Measurements from ENCODE around the gene POMT2.

POMT2 gene

DNA sequence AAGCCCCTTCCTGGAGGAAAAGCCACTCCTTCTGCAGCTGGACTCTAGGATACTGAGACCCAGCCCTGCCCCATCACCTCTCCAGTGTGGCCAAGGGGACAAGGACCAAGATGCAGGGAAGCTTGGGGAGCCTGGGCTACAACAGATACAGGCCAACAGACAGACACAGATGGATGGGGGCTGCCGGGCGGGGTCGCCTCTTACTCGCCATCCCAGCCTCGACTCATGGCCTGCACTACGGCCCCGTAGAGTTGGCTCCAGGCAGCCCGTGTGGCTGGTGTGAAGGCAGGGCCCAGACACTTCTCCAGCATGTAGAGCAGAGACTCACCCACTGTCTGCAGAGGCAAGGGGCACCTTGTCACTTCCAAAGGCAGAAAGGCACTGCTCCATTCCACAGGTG is 54.3 kb downstream of the POMT2 start:
- TF ChIP-seq SNAI2 (CRISPR knock-in tag; IDR thresholded peaks at IDR 0.05) (no peak), ZFP3 (CRISPR knock-in tag; IDR thresholded peaks at IDR 0.05) (no peak), TOX (CRISPR knock-in tag; IDR thresholded peaks at IDR 0.05; ENCODE audit: borderline replicate concordance) (no peak), ZNF8 (CRISPR knock-in tag; IDR thresholded peaks at IDR 0.05) (no peak), ZFP30 (CRISPR knock-in tag; IDR thresholded peaks at IDR 0.05) (no peak), ZNF70 (CRISPR knock-in tag; IDR thresholded peaks at IDR 0.05) (no peak), RARB (CRISPR knock-in tag; IDR thresholded peaks at IDR 0.05) (no peak), BACH2 (CRISPR knock-in tag; IDR thresholded peaks at IDR 0.05; ENCODE audit: borderline replicate concordance) (no peak), ARNTL (CRISPR knock-in tag; IDR thresholded peaks at IDR 0.05; ENCODE audit: borderline replicate concordance, low read depth) (no peak), ZNF565 (CRISPR knock-in tag; conservative IDR thresholded peaks at IDR 0.05; ENCODE audit: low read depth) (no peak), GLIS3 (CRISPR knock-in tag; IDR thresholded peaks at IDR 0.05) (no peak), CSDC2 (CRISPR knock-in tag; IDR thresholded peaks at IDR 0.05) (no peak), ZC3H10 (CRISPR knock-in tag; IDR thresholded peaks at IDR 0.05) (no peak), ISL1 (CRISPR knock-in tag; IDR thresholded peaks at IDR 0.05) (no peak), ESRRG (CRISPR knock-in tag; IDR thresholded peaks at IDR 0.05) (no peak)
- TF ChIP-seq, protein P1, sequence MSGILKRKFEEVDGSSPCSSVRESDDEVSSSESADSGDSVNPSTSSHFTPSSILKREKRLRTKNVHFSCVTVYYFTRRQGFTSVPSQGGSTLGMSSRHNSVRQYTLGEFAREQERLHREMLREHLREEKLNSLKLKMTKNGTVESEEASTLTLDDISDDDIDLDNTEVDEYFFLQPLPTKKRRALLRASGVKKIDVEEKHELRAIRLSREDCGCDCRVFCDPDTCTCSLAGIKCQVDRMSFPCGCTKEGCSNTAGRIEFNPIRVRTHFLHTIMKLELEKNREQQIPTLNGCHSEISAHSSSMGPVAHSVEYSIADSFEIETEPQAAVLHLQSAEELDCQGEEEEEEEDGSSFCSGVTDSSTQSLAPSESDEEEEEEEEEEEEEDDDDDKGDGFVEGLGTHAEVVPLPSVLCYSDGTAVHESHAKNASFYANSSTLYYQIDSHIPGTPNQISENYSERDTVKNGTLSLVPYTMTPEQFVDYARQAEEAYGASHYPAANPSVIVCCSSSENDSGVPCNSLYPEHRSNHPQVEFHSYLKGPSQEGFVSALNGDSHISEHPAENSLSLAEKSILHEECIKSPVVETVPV (CRISPR knock-in tag; IDR thresholded peaks at IDR 0.05), result no peak
- TF ChIP-seq, protein P2, sequence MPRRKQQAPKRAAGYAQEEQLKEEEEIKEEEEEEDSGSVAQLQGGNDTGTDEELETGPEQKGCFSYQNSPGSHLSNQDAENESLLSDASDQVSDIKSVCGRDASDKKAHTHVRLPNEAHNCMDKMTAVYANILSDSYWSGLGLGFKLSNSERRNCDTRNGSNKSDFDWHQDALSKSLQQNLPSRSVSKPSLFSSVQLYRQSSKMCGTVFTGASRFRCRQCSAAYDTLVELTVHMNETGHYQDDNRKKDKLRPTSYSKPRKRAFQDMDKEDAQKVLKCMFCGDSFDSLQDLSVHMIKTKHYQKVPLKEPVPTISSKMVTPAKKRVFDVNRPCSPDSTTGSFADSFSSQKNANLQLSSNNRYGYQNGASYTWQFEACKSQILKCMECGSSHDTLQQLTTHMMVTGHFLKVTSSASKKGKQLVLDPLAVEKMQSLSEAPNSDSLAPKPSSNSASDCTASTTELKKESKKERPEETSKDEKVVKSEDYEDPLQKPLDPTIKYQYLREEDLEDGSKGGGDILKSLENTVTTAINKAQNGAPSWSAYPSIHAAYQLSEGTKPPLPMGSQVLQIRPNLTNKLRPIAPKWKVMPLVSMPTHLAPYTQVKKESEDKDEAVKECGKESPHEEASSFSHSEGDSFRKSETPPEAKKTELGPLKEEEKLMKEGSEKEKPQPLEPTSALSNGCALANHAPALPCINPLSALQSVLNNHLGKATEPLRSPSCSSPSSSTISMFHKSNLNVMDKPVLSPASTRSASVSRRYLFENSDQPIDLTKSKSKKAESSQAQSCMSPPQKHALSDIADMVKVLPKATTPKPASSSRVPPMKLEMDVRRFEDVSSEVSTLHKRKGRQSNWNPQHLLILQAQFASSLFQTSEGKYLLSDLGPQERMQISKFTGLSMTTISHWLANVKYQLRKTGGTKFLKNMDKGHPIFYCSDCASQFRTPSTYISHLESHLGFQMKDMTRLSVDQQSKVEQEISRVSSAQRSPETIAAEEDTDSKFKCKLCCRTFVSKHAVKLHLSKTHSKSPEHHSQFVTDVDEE (CRISPR knock-in tag; IDR thresholded peaks at IDR 0.05), result no peak
- TF ChIP-seq, protein P3, sequence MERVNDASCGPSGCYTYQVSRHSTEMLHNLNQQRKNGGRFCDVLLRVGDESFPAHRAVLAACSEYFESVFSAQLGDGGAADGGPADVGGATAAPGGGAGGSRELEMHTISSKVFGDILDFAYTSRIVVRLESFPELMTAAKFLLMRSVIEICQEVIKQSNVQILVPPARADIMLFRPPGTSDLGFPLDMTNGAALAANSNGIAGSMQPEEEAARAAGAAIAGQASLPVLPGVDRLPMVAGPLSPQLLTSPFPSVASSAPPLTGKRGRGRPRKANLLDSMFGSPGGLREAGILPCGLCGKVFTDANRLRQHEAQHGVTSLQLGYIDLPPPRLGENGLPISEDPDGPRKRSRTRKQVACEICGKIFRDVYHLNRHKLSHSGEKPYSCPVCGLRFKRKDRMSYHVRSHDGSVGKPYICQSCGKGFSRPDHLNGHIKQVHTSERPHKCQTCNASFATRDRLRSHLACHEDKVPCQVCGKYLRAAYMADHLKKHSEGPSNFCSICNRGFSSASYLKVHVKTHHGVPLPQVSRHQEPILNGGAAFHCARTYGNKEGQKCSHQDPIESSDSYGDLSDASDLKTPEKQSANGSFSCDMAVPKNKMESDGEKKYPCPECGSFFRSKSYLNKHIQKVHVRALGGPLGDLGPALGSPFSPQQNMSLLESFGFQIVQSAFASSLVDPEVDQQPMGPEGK (CRISPR knock-in tag; IDR thresholded peaks at IDR 0.05; ENCODE audit: borderline replicate concordance), result no peak
- TF ChIP-seq, protein P4, sequence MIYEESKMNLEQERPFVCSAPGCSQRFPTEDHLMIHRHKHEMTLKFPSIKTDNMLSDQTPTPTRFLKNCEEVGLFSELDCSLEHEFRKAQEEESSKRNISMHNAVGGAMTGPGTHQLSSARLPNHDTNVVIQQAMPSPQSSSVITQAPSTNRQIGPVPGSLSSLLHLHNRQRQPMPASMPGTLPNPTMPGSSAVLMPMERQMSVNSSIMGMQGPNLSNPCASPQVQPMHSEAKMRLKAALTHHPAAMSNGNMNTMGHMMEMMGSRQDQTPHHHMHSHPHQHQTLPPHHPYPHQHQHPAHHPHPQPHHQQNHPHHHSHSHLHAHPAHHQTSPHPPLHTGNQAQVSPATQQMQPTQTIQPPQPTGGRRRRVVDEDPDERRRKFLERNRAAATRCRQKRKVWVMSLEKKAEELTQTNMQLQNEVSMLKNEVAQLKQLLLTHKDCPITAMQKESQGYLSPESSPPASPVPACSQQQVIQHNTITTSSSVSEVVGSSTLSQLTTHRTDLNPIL (CRISPR knock-in tag; IDR thresholded peaks at IDR 0.05; ENCODE audit: low read depth), result no peak
- ATAC-seq, result no peak

DNA sequence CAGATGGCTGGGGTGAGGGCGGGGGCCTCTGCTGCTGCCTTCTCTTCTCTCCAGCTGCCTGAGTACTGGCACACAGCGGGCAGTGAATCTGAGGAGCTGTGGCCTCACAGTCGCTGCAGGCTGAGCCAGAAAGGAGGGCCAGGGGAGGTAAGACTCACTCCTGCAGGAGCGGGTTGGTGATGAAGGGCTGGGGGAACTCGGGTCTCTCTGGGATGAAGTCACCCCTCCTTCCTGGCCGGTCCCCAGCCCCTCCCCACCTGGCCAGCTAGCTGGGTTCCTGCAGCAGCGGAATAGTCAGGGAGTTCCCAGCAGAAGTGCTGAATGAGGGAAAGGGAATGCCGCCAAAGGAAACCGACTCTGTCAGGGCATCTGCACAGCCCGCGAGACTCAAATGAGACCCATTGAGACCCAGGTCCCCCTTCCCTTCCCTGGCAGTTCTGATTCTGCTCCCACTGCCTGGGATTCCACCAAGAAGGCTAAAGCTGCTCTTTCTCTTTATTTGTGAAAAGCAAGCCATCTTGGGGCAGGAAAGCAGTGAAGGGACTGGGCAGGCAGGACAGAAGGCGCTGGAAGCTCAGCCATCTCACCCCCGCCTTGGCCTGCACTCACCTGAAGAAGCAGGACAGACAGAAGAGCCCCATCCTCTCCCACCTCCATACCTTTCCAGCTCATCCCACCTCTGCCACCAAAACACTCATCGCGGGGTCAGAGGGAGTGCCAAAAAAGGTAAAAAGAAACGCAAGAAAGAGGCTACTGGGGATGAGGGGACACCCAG is 54.9 kb downstream of the POMT2 start:
- ATAC-seq, result no peak
- TF ChIP-seq, protein P5, sequence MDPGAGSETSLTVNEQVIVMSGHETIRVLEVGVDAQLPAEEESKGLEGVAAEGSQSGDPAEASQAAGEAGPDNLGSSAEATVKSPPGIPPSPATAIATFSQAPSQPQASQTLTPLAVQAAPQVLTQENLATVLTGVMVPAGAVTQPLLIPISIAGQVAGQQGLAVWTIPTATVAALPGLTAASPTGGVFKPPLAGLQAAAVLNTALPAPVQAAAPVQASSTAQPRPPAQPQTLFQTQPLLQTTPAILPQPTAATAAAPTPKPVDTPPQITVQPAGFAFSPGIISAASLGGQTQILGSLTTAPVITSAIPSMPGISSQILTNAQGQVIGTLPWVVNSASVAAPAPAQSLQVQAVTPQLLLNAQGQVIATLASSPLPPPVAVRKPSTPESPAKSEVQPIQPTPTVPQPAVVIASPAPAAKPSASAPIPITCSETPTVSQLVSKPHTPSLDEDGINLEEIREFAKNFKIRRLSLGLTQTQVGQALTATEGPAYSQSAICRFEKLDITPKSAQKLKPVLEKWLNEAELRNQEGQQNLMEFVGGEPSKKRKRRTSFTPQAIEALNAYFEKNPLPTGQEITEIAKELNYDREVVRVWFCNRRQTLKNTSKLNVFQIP (CRISPR knock-in tag; IDR thresholded peaks at IDR 0.05; ENCODE audit: borderline replicate concordance, low read depth), result no peak
- no peak for TF ChIP-seq CSDC2 (CRISPR knock-in tag; IDR thresholded peaks at IDR 0.05)
- TF ChIP-seq ZNF565 (CRISPR knock-in tag; conservative IDR thresholded peaks at IDR 0.05; ENCODE audit: low read depth), result no peak
- no peak for TF ChIP-seq BACH2 (CRISPR knock-in tag; IDR thresholded peaks at IDR 0.05; ENCODE audit: borderline replicate concordance)
- TF ChIP-seq TCF4 (CRISPR knock-in tag; IDR thresholded peaks at IDR 0.05; ENCODE audit: borderline replicate concordance), result no peak
- no peak for TF ChIP-seq ZC3H10 (CRISPR knock-in tag; IDR thresholded peaks at IDR 0.05)
- no peak for TF ChIP-seq ZNF8 (CRISPR knock-in tag; IDR thresholded peaks at IDR 0.05)
- TF ChIP-seq GLIS3 (CRISPR knock-in tag; IDR thresholded peaks at IDR 0.05), result no peak
- no peak for TF ChIP-seq RARB (CRISPR knock-in tag; IDR thresholded peaks at IDR 0.05)
- TF ChIP-seq, protein P1 (CRISPR knock-in tag; IDR thresholded peaks at IDR 0.05), result no peak
- TF ChIP-seq OSR1 (CRISPR knock-in tag; IDR thresholded peaks at IDR 0.05), result no peak
- TF ChIP-seq ZFP3 (CRISPR knock-in tag; IDR thresholded peaks at IDR 0.05), result no peak
- no peak for TF ChIP-seq SNAI2 (CRISPR knock-in tag; IDR thresholded peaks at IDR 0.05)
- TF ChIP-seq, protein P3 (CRISPR knock-in tag; IDR thresholded peaks at IDR 0.05; ENCODE audit: borderline replicate concordance), result no peak
- no peak for TF ChIP-seq ISL1 (CRISPR knock-in tag; IDR thresholded peaks at IDR 0.05)
- no peak for TF ChIP-seq PPARA (CRISPR knock-in tag; IDR thresholded peaks at IDR 0.05; ENCODE audit: borderline replicate concordance)

All from SK-N-SH treated with all-trans-retinoic acid at 6 μM for 48 hours (cell line).